OCI-LY1 (cell line): ENCODE measurements around the gene LIN54.
"Not testable (repeated sequence)": the region's sequence is repeated elsewhere in the genome, so short reads cannot be mapped to it uniquely, and the experiment has no call there.

ENCODE experiments used
- H2AFZ ChIP-seq: fragments of 200-600 bp; sonication (generic), shearing (Covaris generic); 2 replicates; pipeline ENCODE4 v1.6.0; 2014; ENCODE audit warnings: antibody characterized with exemption, mild to moderate bottlenecking, low read length
- H3F3A ChIP-seq: fragments of 200-600 bp; sonication (generic), shearing (Covaris generic); 2 replicates; pipeline ENCODE4 v1.6.0; 2014; ENCODE audit warnings: mild to moderate bottlenecking, antibody characterized with exemption, low read length, moderate library complexity; ENCODE audit not compliant: insufficient read depth
- H3K27ac ChIP-seq: fragments of 200-600 bp; sonication (generic); 2 replicates; pipeline ENCODE4 v1.5.1; 2014; ENCODE audit warnings: low read length, mixed run types, mild to moderate bottlenecking, low read depth; ENCODE audit not compliant: poor library complexity, severe bottlenecking
- H3K27me3 ChIP-seq: fragments of 200-600 bp; sonication (generic); 2 replicates; pipeline ENCODE4 v1.6.0; 2014; ENCODE audit warnings: antibody characterized with exemption, mild to moderate bottlenecking, low read length, moderate library complexity; ENCODE audit not compliant: insufficient read depth
- H3K36me3 ChIP-seq: fragments of 200-600 bp; sonication (generic); 2 replicates; pipeline ENCODE4 v1.6.1; 2014; ENCODE audit warnings: mild to moderate bottlenecking, antibody characterized with exemption, low read length, moderate library complexity, mixed read lengths; ENCODE audit not compliant: insufficient read depth
- H3K4me1 ChIP-seq: fragments of 200-600 bp; sonication (generic); 2 replicates; pipeline ENCODE4 v1.5.1; 2014; ENCODE audit warnings: mild to moderate bottlenecking, low read length, moderate library complexity; ENCODE audit not compliant: insufficient read depth, severe bottlenecking
- H3K4me2 ChIP-seq: fragments of 200-600 bp; sonication (generic), shearing (Covaris generic); 2 replicates; pipeline ENCODE4 v1.6.1; 2014; ENCODE audit warnings: low read length
- H3K4me3 ChIP-seq: fragments of 200-600 bp; sonication (generic); 2 replicates; pipeline ENCODE4 v1.5.1; 2014; ENCODE audit warnings: low read length, low read depth, mild to moderate bottlenecking, mixed read lengths; ENCODE audit not compliant: poor library complexity, severe bottlenecking
- H3K79me2 ChIP-seq: fragments of 200-600 bp; shearing (Covaris generic); 2 replicates; pipeline ENCODE4 v1.6.1; 2016; ENCODE audit warnings: mixed run types, low read length, mixed read lengths; ENCODE audit not compliant: insufficient read depth
- H3K9ac ChIP-seq: fragments of 200-600 bp; sonication (generic), shearing (Covaris generic); 2 replicates; pipeline ENCODE4 v1.6.1; 2014; ENCODE audit warnings: mild to moderate bottlenecking, low read length, mixed read lengths
- H3K9me2 ChIP-seq: fragments of 200-600 bp; sonication (generic), shearing (Covaris generic); 2 replicates; pipeline ENCODE4 v1.6.1; 2014; ENCODE audit warnings: low read depth, mild to moderate bottlenecking, low read length, mixed read lengths
- H3K9me3 ChIP-seq: fragments of 200-600 bp; shearing (Covaris generic); 2 replicates; pipeline ENCODE4 v1.6.1; 2014; ENCODE audit warnings: low read length, mixed read lengths
- H4K20me1 ChIP-seq: fragments of 200-600 bp; sonication (generic), shearing (Covaris generic); 2 replicates; pipeline ENCODE4 v1.6.0; 2016; ENCODE audit warnings: mild to moderate bottlenecking, low read length; ENCODE audit not compliant: insufficient read depth
- CTCF ChIP-seq: fragments of 200-600 bp; sonication (generic), shearing (Covaris generic); IDR thresholded peaks from 2 replicates; pipeline ENCODE4 v1.5.1; 2017; ENCODE audit warnings: mild to moderate bottlenecking, antibody characterized with exemption, low read length, moderate library complexity, mixed read lengths
- EZH2 ChIP-seq: fragments of 200-600 bp; sonication (generic), shearing (Covaris generic); IDR thresholded peaks from 2 replicates; pipeline ENCODE4 v1.8.0; 2017; ENCODE audit warnings: borderline replicate concordance, mixed run types, mild to moderate bottlenecking, antibody characterized with exemption, low read length, moderate library complexity, mixed read lengths

The LIN54 gene

GRCh38 chr4:82988323-82988832 lies 22.2 kb downstream of the LIN54 start:
- Histone ChIP-seq H3K4me1 (peaks cover 6% of the 10 kb centered on the region), H3K4me3 (no peak overlapping the region), H3K9ac (no peak overlapping the region), H4K20me1 (no peaks in the 10 kb centered on the region), H3K9me2 (no peaks in the 10 kb centered on the region), H3K36me3 (peaks cover 20% of the 10 kb centered on the region), H3K9me3 (no peaks in the 10 kb centered on the region), H3F3A (no peaks in the 10 kb centered on the region), H3K79me2 (peaks cover 37% of the 10 kb centered on the region), H3K27me3 (no peaks in the 10 kb centered on the region), H2AFZ (no peak overlapping the region), H3K27ac (no peak overlapping the region), H3K4me2 (no peak overlapping the region)
- no peak for TF ChIP-seq CTCF
- TF ChIP-seq EZH2, result no peak

GRCh38 chr4:82987519-82987918 lies 23.1 kb downstream of the LIN54 start:
- not testable (repeated sequence) for H3K4me2 ChIP-seq, H3K27me3 ChIP-seq, H3F3A ChIP-seq, H3K4me3 ChIP-seq, H3K9ac ChIP-seq, H2AFZ ChIP-seq, H3K9me3 ChIP-seq, H4K20me1 ChIP-seq, H3K4me1 ChIP-seq, H3K27ac ChIP-seq, H3K9me2 ChIP-seq
- peaks cover 26% of the 10 kb centered on the region for H3K36me3 ChIP-seq
- H3K79me2 ChIP-seq, result peaks cover 35% of the 10 kb centered on the region

- no peak for TF ChIP-seq CTCF
- no peak for TF ChIP-seq EZH2
- Histone ChIP-seq H3K4me3 (no peak overlapping the region), H3K36me3 (peaks cover 31% of the 10 kb centered on the region), H3K9me3 (no peaks in the 10 kb centered on the region), H3K9me2 (no peaks in the 10 kb centered on the region), H3F3A (no peaks in the 10 kb centered on the region; the same call in 1 of the 2 replicates), H3K27ac (no peak overlapping the region), H3K4me1 (no peaks in the 10 kb centered on the region), H2AFZ (no peak overlapping the region), H3K27me3 (no peaks in the 10 kb centered on the region), H3K9ac (no peak overlapping the region), H3K4me2 (no peak overlapping the region), H3K79me2 (peaks cover 10% of the 10 kb centered on the region), H4K20me1 (no peaks in the 10 kb centered on the region)
Observed at GRCh38 chr4:82984459-82984858, 26.2 kb downstream of the LIN54 start.

- Histone ChIP-seq H3F3A (no peaks in the 10 kb centered on the region; the same call in 1 of the 2 replicates), H3K9me3 (no peaks in the 10 kb centered on the region), H3K27me3 (no peaks in the 10 kb centered on the region), H3K27ac (no peak overlapping the region), H2AFZ (no peak overlapping the region), H3K79me2 (peaks cover 4% of the 10 kb centered on the region), H3K4me1 (no peaks in the 10 kb centered on the region), H3K36me3 (peaks cover 32% of the 10 kb centered on the region), H3K4me2 (no peak overlapping the region), H3K9ac (no peak overlapping the region), H3K9me2 (no peaks in the 10 kb centered on the region), H4K20me1 (no peaks in the 10 kb centered on the region), H3K4me3 (no peak overlapping the region)
- TF ChIP-seq CTCF (no peak), EZH2 (no peak)
Observed at GRCh38 chr4:82983444-82983843, 27.2 kb downstream of the LIN54 start.
